ENCODE data around the gene ELAC2. TPM values are rescaled to one million over a fixed set of nuclear protein-coding genes. Genes with fewer than 3 reads are reported as not detected.

The ELAC2 gene
- total and polyA plus RNA-seq, 12 donors, result 55.5 to 136 (median 74.1) TPM

- intact Hi-C loops (cut with DNase I), result no loop called here
- Histone ChIP-seq H3K4me1 (replicated peaks in 1 of 2) (peaks cover 0 to 14% of the 10 kb centered on the region in 2 donors), H3K9me3 (replicated peaks in 1 of 3) (no peaks in the 10 kb centered on the region), H3K36me3 (replicated peaks in 1 of 2) (peaks cover 0 to 2% of the 10 kb centered on the region in 2 donors), H3K4me3 (no peak overlapping the region), H3K27ac (peak overlapping the region in 3 of 5 donors; percentile 8 to 82 (median 38)), H3K27me3 (no peaks in the 10 kb centered on the region)
- no peak for DNase-seq
- TF ChIP-seq POLR2A (IDR thresholded peaks at IDR 0.05), result no peak
- TF ChIP-seq CTCF (IDR thresholded peaks at IDR 0.05), result no peak
- 40 to 49% (median 48%) methylated on average over 14 of the region's 14 CpGs for WGBS, 4 donors
Measured at GRCh38 chr17:12985431-12986293, 32.2 kb downstream of the ELAC2 start.

GRCh38 chr17:12983991-12984884 is 33.6 kb downstream of the ELAC2 start:
- DNase-seq, result peak in 6 of 7 donors; percentile 38 to 68 (median 49)
- Histone ChIP-seq H3K36me3 (replicated peaks in 1 of 2) (no peaks in the 10 kb centered on the region), H3K27ac (peak overlapping the region in 3 of 5 donors; percentile 19 to 82 (median 38)), H3K4me1 (replicated peaks in 1 of 2) (peaks cover 0 to 14% of the 10 kb centered on the region in 2 donors), H3K4me3 (no peak overlapping the region), H3K9me3 (replicated peaks in 1 of 3) (no peaks in the 10 kb centered on the region), H3K27me3 (no peaks in the 10 kb centered on the region)
- WGBS, 4 donors, result 69 to 78% (median 72%) methylated on average over 20 to 21 of the region's 21 CpGs
- intact Hi-C loops (cut with DNase I), result no loop called here
- TF ChIP-seq CTCF (IDR thresholded peaks at IDR 0.05) (no peak), POLR2A (IDR thresholded peaks at IDR 0.05) (no peak)

GRCh38 chr17:12982224-12982623 is 35.6 kb downstream of the ELAC2 start:
- Histone ChIP-seq H3K4me3 (no peak overlapping the region), H3K27ac (no peak overlapping the region), H3K9me3 (replicated peaks in 1 of 3) (no peaks in the 10 kb centered on the region), H3K27me3 (no peaks in the 10 kb centered on the region), H3K4me1 (replicated peaks in 1 of 2) (peaks cover 0 to 14% of the 10 kb centered on the region in 2 donors), H3K36me3 (replicated peaks in 1 of 2) (no peaks in the 10 kb centered on the region)
- intact Hi-C loops (cut with DNase I), result no loop called here
- 70 to 85% (median 76%) methylated on average over 6 of the region's 6 CpGs for WGBS, 4 donors
- TF ChIP-seq POLR2A (IDR thresholded peaks at IDR 0.05) (no peak), CTCF (IDR thresholded peaks at IDR 0.05) (no peak)
- DNase-seq, result no peak
